GDM1 (cell line): ENCODE measurements around the gene ERCC1.
"Not testable (repeated sequence)": the region's sequence is repeated elsewhere in the genome, so short reads cannot be mapped to it uniquely, and the experiment has no call there.

ENCODE experiments used
- DNase-seq: peaks from one replicate; lab custom pipeline; 2025; lab: John Stamatoyannopoulos, UW

Gene ERCC1

GRCh38 chr19:45455707-45456499 lies 32.2 kb upstream of the ERCC1 start:
- DNase-seq, result peak; percentile 83

GRCh38 chr19:45451850-45452387 lies 28.2 kb upstream of the ERCC1 start:
- DNase-seq, result no peak

GRCh38 chr19:45451131-45451849 lies 27.6 kb upstream of the ERCC1 start:
- no peak for DNase-seq

GRCh38 chr19:45450012-45450333 lies 26.3 kb upstream of the ERCC1 start:
- no peak for DNase-seq

- no peak for DNase-seq
These were observed 25.2 kb upstream of the ERCC1 start for GRCh38 chr19:45448887-45449299.

- DNase-seq, result no peak
These were observed 24.7 kb upstream of the ERCC1 start for GRCh38 chr19:45448425-45448756.

- DNase-seq, result no peak
These were observed 23.2 kb upstream of the ERCC1 start for GRCh38 chr19:45446944-45447343.

GRCh38 chr19:45446295-45446694 lies 22.6 kb upstream of the ERCC1 start:
- no peak for DNase-seq

GRCh38 chr19:45445139-45445538 lies 21.4 kb upstream of the ERCC1 start:
- no peak for DNase-seq

- no peak for DNase-seq
These were observed 20.8 kb upstream of the ERCC1 start for GRCh38 chr19:45444318-45445041.

GRCh38 chr19:45443462-45444317 lies 20.0 kb upstream of the ERCC1 start:
- no peak for DNase-seq

GRCh38 chr19:45442778-45443461 lies 19.2 kb upstream of the ERCC1 start:
- peak; percentile 70 for DNase-seq

- DNase-seq, result no peak
These were observed 18.7 kb upstream of the ERCC1 start for GRCh38 chr19:45442408-45442777.

- no peak for DNase-seq
These were observed 17.3 kb upstream of the ERCC1 start for GRCh38 chr19:45440873-45441654.

GRCh38 chr19:45440259-45440638 lies 16.5 kb upstream of the ERCC1 start:
- DNase-seq, result no peak

GRCh38 chr19:45439569-45440258 lies 16.0 kb upstream of the ERCC1 start:
- DNase-seq, result peak; percentile 68

GRCh38 chr19:45439190-45439568 lies 15.5 kb upstream of the ERCC1 start:
- DNase-seq, result no peak

GRCh38 chr19:45437328-45437727 lies 13.6 kb upstream of the ERCC1 start:
- no peak for DNase-seq

GRCh38 chr19:45432543-45432942 lies 8.8 kb upstream of the ERCC1 start:
- DNase-seq, result not testable (repeated sequence)

- DNase-seq, result not testable (repeated sequence)
These were observed 7.3 kb upstream of the ERCC1 start for GRCh38 chr19:45431008-45431407.
